NCI-H1105 treated with DMSO at 0.1 percent for 48 hours (cell line): ENCODE data around the gene SLC35F3.
A peak's percentile ranks its signal among the peaks of the same experiment; 100 is the strongest.
"Not testable (repeated sequence)": the region's sequence is repeated elsewhere in the genome, so short reads cannot be mapped to it uniquely, and the experiment has no call there.

Experiments
- DNase-seq: peaks from one replicate; lab custom pipeline; 2025; lab: John Stamatoyannopoulos, UW

SLC35F3 gene

DNA sequence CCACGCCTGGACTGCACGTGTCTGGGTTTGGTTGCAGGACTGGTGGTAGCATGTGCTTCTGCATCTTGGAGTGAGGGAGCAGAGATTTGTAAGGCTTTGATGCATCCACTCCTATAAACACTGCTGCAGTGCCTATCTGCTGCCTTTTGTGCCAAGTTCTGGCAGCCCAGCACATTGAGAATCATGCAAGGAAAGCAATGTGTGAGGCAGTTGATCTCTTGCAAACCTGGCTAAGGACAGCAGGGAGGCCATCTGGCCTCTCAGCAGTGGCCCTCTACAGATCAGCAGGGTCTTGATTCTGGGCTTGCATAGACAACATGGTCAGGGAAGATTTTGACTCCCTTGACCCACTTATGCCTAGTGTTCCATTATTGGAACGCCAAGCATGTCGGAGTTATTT lies 387.5 kb downstream of the SLC35F3 start:
- no peak for DNase-seq

DNA sequence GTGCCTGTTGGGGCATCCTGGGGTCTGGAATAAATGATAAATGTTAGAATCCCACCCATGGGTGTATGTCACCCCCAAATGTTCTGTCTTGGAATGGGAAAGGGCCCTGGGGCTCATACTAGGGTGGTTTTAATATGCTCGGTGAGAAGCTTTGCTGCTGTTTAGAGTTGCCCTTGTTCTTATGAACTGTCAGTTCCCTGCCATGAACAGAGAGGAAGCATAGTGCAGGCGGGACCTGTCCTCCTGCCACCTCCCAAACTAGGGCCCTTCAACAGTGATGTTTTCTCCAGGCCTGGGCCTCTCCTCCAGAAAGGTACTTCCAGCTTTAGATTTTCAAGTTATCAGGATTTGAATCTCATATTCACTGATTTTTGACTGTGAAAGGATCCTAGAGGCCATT lies 388.1 kb downstream of the SLC35F3 start:
- DNase-seq: no peak

DNA sequence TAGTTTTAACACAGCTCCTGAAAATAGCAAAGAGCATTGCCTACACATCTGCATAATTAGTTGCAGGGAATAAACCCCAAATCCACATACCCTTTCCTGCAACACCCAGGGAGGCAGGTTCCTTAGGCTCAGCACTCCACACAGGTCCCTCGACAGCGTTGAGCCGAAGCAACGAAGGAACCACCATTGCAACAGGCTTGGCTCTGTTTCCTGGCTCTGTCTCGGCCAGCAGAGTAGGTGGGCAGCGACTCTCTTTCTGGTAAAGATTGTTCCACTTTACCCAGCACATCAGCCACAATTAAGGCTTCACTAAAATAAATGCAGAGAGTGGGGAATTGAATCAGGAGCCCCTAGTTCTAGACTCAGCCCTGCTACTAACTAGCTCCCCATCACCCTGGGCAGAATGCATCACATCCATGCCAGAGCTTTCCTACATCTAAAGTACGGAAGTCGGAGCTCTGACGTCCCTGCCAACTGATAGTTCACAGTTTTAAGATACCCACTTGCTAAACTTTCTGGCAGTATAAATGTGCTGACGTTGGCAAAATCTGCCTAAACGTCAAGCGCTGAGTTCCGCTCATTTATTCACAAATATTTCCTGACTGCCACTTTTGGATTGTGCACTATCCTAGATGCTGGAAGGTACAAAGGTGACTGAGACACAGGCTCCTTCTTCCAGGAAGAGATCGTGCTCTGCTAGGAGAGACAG lies 389.8 kb downstream of the SLC35F3 start:
- no peak for DNase-seq

DNA sequence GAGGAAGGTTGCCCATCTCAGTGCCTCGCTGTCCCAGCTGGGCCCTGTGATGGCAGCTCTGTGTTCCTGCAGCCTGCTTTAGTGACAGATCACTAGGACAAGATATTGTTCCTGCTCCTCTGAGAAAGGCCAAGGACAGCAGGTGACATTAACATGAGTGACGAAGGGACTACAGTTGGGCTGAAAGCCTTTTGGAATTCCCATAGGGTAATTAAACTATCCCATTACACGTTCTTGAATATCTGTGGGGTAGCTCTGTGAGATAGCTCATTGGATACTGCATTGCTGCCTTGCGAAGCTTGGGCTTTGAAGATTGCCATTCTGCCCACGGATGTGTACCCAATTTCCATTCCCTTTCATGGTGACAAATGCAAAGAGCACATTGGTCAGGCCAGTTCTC lies 390.6 kb downstream of the SLC35F3 start:
- DNase-seq: no peak

DNA sequence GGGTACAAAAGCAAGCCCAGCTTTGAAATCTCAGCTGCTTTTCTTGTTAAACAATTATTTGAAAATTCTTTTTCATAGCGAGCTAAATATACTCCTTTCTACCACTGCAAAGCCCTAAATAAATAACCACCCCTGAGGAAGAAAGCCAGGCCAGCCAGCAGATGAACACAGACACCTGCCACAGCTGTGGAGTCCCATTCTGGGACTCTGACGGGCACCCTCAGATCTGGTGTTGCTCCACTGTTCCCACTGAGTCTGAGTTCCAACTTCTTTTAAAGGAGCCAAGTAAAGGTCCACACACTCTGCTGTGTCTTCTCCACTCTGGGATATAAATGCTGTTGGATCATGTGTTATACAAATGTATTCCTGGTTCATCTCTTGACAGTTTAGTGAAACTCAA lies 391.1 kb downstream of the SLC35F3 start:
- DNase-seq: no peak

DNA sequence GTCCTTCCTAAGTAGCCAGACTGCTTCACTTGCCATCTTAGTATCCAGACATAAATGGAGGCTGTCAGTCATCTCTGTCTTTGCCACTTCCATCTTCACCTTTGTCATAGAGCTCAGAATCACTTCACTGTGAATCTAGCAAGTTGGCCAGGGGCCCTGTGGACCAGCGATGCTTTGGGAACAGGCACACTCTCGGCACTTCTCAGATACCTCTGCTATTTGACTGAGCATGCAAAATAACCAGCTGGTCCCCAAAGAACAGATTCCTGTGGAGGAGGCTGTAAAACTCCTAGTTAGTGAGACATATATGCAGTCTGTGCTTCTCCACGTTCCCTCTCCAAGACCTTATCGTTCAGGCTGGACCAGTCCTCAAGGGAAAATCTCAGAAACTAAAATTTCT lies 392.0 kb downstream of the SLC35F3 start:
- DNase-seq: no peak

DNA sequence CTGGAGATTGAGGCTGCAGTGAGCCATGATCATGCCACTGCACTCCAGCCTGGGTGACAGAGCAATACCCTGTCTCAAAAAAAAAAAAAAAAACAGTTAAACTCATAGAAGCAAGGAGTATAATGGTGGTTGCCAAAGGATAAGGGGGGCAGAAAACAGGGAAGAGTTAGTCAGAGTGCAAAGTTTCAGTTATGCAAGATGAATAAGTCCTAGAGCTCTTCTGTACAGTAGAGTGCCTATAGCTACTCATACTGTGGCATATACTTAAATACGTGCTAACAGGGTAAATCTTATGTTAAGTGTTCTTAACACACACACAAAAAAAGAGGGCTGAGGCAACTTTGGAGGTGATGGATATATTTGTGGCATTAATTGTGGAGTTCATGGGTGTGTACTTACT lies 393.2 kb downstream of the SLC35F3 start:
- DNase-seq: no peak

DNA sequence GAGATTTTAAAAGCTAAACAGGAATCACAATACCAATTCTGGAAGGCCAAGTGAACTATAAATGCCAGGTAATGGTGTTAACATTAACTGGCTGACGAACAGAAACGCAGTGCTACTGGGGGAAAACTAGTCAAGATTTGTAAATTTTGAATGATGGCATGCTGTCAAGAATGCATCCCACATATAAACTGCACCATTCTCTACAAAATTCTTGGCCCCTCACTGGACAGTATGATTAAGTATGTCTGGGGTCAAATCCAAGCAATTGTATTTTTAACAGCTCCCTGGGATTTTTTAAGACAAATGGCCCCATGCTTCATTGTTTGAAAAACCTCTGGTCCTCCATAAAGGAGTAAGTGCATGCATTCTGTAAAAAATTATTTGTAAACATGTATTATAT lies 395.6 kb downstream of the SLC35F3 start:
- DNase-seq: no peak

DNA sequence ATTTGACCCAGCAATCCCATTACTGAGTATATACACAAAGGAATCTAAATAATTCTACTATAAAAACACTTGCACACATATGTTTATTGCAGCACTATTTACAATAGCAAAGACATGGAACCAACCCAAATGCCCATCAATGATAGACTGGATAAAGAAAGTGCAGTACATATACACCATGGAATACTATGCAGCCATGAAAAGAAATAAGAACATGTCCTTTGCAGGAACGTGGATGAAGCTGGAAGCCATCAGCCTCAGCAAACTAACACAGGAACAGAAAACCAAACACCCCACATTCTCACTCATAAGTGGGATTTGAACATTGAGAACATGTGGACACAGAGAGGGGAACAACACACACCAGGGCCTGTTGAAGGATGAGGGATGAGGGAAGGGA lies 397.2 kb downstream of the SLC35F3 start:
- not testable (repeated sequence) for DNase-seq

DNA sequence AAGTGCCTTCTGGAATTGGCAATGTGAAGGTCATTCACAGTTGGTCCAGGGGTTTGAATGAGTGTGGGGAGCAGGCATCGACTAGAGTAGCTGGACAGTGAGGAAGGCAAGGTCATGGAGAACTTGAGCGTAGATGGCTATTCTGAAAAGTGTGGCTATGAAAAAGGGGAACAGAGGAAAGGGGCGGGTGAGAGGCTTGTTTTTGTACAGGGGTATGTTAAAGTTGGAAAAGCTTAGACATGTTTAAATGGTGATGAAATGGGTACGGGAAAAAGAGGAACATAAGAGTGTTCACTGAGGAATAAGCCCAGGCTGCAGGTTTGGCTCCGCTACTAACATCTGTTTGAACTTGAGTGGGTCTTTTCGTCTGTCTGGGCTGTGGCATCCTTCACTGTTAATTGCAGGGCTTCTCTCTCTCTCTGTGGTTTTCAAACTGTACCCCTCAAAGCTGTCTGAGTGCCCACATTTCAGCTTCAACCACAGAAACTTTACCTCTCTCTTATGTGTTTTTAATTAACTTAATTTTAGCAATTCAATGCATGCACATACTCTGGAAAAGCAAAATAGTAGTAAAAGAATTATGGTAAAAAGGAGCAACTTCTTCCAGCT lies 398.0 kb downstream of the SLC35F3 start:
- DNase-seq: no peak

DNA sequence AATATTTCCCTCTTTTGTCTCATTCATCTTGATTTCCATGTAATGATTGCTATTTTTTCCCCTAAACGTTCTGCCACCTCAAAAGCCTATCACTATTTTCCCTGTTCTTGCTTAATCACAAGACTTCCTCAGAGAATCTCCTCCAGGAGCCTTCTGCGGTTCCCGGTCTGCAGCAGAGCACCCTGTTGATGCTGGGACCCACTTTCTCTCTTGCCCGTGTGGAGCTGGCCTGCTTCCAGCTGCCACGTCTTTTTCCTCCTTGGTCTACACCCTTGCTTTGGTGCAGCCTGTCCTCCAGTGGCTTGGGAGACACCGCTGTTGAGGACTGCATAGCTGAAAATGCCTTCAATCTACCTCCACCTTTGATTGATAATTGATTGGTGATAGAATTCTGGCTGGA lies 398.8 kb downstream of the SLC35F3 start:
- no peak for DNase-seq

DNA sequence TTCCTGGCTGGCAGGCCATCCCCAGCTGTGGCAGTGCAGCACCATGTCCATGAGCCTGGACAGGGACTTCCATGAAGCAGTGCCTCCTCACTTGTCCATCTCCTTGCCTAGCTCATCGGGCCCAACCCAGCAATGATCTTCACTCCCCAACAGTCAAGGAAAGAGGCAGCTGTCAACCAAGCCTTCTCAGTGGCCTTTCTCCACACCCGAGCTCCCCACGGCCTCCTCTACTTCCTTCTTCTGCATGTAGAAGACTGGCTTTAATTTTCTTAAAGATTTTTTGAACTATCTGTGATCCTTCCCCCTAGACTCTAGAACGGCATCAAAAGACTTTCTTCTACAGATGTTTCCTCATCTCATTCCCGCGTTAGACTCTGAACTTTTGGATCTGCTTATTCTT lies 403.2 kb downstream of the SLC35F3 start:
- no peak for DNase-seq

DNA sequence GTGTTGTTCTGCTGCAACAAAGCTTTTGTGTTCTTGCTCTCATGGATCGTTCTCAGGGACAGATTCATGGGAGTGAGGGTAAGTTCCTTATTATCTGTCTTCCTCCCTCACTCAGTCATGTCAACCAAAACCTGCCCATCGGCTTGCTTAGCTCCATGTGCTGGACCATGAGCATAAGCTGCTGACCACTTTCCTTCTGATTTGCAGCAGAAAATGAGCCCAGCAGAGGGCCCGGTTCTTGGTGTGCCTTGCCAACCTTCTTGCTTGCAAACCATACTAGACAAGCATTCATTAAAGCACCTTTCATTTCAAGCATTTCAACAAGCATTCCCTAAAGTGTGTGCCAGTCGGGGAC lies 404.7 kb downstream of the SLC35F3 start:
- no peak for DNase-seq

DNA sequence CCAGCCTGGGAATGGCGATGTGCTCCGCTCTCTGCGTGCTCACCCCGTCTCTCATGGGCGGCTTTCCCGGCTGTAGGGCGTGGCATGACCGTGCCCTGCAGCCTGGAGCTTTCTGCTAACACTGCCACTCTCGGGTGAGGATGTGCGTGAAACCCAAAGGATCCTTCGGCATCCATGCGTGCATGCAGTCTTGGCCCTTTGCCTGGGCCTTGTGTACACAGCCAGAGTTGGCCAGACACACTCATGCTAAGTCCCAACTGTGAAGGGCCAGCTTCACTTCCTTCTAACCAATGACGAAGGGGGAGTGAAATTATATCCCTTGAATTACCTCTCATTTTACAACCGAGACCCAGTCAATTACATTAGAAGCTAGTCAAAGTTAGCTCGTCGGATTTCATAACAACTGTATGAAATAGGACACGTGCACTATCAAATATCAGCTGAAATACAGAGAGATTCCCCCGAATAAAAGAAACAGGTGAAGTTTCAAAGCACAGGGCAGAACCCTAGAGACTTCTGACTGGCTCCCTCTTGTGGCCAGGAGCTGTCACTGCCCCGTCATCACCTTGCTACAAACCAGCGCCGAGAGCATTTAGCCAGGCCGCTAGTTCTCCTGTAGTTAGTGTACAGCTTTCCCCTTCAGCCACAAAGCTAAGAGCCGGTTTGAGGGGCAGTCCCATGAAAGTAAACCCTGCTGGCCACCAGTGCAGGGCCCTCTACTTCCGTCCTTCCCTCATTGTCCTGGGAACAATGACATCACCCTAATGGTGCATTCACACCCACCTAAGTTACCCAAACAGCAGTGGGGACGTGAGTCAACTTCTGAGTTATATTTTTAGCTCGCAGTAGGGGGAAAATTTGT lies 405.4 kb downstream of the SLC35F3 start:
- peak; percentile 81 for DNase-seq

DNA sequence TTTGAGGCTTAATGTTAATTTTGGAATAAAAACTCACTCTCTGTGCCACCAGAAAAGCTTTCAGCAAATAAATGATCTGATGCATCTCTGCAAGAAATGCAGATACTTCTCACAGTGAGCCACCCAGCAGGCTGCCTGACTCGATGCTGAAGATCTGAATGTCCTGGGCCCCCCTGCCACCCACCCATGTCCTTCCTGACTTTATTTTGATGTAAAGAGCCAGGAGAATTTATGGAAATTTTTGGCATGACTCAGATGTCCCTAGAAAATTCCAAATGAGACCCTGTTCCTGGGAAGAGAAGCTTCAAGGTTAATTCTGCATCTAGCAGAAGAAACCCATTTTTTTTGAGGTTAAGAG lies 406.0 kb downstream of the SLC35F3 start:
- DNase-seq: no peak

DNA sequence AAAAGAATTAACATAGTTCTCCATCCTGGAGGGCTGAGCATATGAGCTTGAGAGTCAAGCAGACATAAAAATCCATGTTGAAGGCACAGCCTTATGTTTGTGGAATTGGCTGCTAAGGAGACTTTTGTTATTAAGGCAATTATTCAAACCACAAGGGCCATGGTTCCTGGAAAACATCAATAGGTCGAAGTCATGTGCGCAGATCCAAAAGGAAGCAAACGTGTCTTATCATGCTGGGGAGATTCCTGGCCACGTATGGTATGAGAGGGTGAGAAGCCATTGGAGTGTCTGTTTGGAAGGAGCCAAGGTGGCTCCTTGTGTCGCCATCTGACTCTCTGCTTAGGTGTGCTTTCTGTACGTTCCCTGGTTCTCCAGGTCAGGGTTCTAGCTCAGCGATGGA lies 406.9 kb downstream of the SLC35F3 start:
- no peak for DNase-seq

DNA sequence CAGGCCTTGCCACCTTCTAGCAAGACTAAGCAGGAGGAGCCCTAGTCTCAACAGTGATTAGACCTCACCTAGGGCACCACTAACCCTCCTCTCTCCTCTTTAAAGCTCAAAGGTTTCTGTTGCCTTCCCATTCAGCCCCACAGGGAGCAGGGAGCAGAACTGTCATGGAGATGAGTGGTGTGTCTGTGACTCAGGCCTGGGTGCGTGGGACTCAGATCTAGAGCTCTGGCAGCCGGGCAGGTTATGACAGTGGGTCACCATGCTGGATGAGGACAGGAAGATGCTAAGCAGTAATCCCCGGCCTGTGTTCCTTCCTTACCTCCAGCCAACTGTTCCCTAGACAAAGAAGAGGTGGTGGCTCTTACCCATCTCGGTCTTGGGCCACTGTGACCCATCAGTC lies 408.7 kb downstream of the SLC35F3 start:
- DNase-seq: no peak

DNA sequence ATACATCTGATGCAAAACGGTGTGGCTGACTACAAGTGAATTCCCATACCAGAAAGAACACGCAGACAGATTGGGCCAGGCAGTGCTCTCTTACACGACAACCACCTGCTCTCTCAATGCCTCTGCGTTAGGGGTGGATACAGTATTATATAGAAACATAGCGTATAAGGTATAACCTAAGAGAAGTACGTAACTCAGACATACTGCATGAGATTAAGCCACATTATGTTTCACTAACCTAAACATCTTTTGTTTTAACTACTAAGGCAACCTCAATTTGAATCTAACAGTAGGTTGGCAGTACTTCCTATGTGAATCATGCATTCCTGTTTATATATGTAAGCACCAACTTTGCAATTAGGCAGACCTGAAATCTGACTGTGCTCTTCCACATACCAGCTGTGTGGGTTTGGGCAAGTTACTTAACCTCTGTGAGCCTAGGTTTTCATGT lies 410.6 kb downstream of the SLC35F3 start:
- DNase-seq: no peak

DNA sequence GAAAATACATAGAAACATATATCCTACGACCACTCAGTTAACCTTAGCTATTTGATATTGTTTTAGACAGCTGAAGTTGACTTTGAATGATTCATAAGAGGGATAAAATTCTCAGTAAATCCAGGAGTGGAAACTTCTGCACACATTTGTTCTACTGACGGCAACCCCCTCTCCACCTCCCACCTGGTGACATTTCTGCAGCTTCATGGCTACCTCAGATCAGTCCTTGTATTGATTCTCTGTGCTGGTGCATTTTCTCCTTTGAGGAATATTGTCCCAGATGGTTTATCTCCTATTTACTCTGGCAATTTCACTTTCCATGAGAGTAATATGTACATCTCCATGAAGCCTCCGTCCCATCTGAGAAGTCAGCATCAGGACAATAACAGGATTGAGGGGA lies 411.1 kb downstream of the SLC35F3 start:
- no peak for DNase-seq

DNA sequence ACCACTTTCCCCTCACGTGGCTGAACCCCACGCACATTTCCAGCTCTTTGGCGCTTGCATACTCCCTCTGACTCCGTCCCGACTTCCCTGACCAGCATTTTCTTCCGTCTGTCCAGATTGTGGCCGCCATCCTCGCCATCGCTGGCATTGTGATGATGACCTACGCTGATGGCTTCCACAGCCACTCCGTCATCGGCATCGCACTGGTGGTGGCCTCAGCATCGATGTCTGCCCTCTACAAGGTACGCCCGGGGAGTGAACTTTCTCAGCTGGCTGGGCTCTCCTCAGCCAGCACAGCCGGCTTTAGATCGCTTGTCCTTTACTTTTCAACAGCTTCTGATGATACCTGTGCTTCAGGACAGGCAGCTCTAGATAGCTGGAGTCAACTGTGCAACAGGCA lies 412.0 kb downstream of the SLC35F3 start:
- no peak for DNase-seq

DNA sequence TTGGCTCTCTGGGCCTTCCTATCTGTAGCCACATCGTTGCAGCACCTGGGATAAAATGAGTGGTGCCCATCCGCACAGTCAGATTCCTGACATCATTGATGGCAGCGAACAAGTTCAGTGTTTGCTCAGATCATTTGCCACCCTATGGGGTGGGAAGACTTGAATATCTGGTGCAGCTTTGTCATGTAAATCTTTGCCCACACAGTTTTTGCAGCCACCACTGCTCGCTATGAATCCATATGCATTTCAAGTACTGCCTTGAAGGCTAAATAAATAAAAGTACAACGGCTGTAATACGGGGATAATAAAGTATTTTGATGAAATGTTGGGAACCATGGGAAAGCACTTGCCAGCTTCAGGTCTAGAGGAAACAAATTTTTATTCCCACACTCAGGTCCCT lies 412.5 kb downstream of the SLC35F3 start:
- no peak for DNase-seq

DNA sequence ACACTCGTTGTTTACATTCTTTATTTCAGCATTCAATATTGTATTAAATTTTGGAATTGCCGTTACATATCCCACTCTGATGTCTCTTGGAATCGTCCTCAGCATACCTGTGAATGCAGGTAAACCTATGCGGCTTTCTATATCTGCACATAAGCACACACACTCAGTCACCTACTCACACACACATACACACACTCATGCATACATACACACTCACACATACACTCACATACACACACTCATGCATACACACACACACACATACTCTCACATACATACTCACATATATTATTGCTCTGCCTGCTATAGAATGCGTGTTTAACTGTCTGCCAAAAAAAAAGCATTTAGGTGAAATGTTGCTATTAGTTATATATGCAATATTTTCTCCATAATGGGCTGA lies 415.6 kb downstream of the SLC35F3 start:
- DNase-seq: no peak

DNA sequence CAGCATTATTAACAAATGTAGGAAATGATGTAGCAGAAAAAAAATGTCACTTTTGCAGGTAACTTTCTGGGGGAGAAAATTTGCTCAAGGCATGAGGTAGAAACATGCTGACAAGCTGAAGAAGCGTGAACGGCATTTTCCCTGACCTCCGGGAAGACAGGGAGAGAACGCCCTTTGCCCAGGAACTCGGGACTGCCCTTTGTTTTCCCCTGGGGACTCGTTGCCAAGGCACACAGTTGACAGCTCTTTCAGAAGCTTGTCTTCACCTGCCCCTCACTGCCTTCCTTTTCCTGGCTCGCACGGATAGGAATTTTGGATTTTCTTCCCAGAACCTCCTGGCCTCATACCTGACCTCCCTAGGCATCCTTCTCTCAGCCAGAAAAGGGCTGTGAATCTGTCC lies 416.1 kb downstream of the SLC35F3 start:
- DNase-seq: no peak
